Measurements from ENCODE around the gene EDEM3. TPM values are rescaled to one million over a fixed set of nuclear protein-coding genes. Genes with fewer than 3 reads are reported as not detected.

Gene EDEM3
- total and polyA plus RNA-seq, 9 of the 15 experiments (the other 6 are each of a cell fraction or from before 2014, with no cell fraction given) = 15.8 to 46.6 (median 28.0) TPM

DNA sequence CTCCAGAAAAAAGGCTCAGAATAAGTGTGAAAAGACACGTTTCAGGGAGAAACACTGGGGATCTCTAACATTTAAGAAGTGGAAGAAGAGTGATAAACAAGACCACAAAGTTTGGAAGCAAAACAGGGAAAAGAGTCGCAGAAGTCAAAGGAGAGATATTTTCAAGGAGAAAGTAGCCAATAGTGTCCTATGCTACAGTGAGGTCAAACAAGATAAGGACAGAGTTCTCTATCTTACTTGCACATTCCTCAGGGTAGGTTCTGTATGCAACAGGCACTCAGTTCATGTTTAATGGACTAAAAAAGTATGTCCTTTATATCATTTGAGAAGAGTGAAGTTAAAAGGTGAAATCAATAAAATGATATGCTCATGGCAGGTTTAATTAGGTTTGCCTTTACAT lies 13.8 kb upstream of the EDEM3 start (continued):
- TF ChIP-seq, protein P1, sequence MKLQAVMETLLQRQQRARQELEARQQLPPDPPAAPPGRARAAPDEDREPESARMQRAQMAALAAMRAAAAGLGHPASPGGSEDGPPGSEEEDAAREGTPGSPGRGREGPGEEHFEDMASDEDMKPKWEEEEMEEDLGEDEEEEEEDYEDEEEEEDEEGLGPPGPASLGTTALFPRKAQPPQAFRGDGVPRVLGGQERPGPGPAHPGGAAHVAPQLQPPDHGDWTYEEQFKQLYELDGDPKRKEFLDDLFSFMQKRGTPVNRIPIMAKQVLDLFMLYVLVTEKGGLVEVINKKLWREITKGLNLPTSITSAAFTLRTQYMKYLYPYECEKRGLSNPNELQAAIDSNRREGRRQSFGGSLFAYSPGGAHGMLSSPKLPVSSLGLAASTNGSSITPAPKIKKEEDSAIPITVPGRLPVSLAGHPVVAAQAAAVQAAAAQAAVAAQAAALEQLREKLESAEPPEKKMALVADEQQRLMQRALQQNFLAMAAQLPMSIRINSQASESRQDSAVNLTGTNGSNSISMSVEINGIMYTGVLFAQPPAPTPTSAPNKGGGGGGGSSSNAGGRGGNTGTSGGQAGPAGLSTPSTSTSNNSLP (IDR thresholded peaks at IDR 0.05; ENCODE audit: borderline replicate concordance, low read depth, low read length) = 0 out of 2 replicates have a peak, but pooled peaks have one; percentile 6
- TF ChIP-seq EP400 (IDR thresholded peaks at IDR 0.05) (peak; percentile 47; the same call in 1 of the 2 replicates), SMARCB1 (IDR thresholded peaks at IDR 0.05; ENCODE audit: insufficient read length, low read depth) (peak; percentile 94), ZC3H4 (CRISPR knock-in tag; IDR thresholded peaks at IDR 0.05; ENCODE audit: borderline replicate concordance) (no peak), GATAD2B (IDR thresholded peaks at IDR 0.05; ENCODE audit: borderline replicate concordance) (peak; percentile 85), SMARCE1 (IDR thresholded peaks at IDR 0.05) (peak; percentile 82), TRIM24 (IDR thresholded peaks at IDR 0.05) (peak; percentile 22 to 68; a peak in 2 of 4 replicates), NCOA1 (IDR thresholded peaks at IDR 0.05; ENCODE audit: low read depth) (peak; percentile 27; the same call in 1 of the 2 replicates), SRSF7 (optimal IDR thresholded peaks at IDR 0.05; ENCODE audit: low read depth, low read length) (no peak), BCOR (IDR thresholded peaks at IDR 0.05) (0 out of 2 replicates have a peak, but pooled peaks have one; percentile 53), EP300 (IDR thresholded peaks at IDR 0.05; ENCODE audit: low read length) (peak; percentile 83), HDAC2 (IDR thresholded peaks at IDR 0.05) (0 out of 2 replicates have a peak, but pooled peaks have one; percentile 32), ELF1 (tag; IDR thresholded peaks at IDR 0.05) (peak; percentile 45; the same call in 1 of the 2 replicates), STAG1 (CRISPR knock-in tag; IDR thresholded peaks at IDR 0.05; ENCODE audit: borderline replicate concordance) (no peak), STAT5A (IDR thresholded peaks at IDR 0.05; ENCODE audit: borderline replicate concordance, low read length) (peak; percentile 19; the same call in 1 of the 2 replicates), NR2C1 (IDR thresholded peaks at IDR 0.05) (peak; percentile 71; the same call in 1 of the 2 replicates), NR2C1 (tag; IDR thresholded peaks at IDR 0.05) (peak; percentile 65), TGIF2 (CRISPR knock-in tag; IDR thresholded peaks at IDR 0.05) (no peak), TAF15 (IDR thresholded peaks at IDR 0.05; ENCODE audit: low read depth, low read length) (no peak), ARID1B (IDR thresholded peaks at IDR 0.05) (peak; percentile 93), FOXK2 (conservative IDR thresholded peaks at IDR 0.05 in 1 of 2, IDR thresholded peaks at IDR 0.05 in 1 of 2; ENCODE audit: low read depth in 2 of 2) (peak; percentile 67 to 73), ZKSCAN8 (CRISPR knock-in tag; IDR thresholded peaks at IDR 0.05) (peak; percentile 98), MTA3 (IDR thresholded peaks at IDR 0.05; ENCODE audit: borderline replicate concordance) (no peak), JUND (IDR thresholded peaks at IDR 0.05; ENCODE audit: borderline replicate concordance, low read depth, low read length) (peak; percentile 46; the same call in 1 of the 2 replicates), JUND (tag; IDR thresholded peaks at IDR 0.05; ENCODE audit: borderline replicate concordance, low read depth, low read length) (peak; percentile 58; the same call in 1 of the 3 replicates), CBFA2T3 (IDR thresholded peaks at IDR 0.05) (peak; percentile 86), NBN (IDR thresholded peaks at IDR 0.05; ENCODE audit: low read depth) (peak; percentile 79)
- TF ChIP-seq, protein P2, sequence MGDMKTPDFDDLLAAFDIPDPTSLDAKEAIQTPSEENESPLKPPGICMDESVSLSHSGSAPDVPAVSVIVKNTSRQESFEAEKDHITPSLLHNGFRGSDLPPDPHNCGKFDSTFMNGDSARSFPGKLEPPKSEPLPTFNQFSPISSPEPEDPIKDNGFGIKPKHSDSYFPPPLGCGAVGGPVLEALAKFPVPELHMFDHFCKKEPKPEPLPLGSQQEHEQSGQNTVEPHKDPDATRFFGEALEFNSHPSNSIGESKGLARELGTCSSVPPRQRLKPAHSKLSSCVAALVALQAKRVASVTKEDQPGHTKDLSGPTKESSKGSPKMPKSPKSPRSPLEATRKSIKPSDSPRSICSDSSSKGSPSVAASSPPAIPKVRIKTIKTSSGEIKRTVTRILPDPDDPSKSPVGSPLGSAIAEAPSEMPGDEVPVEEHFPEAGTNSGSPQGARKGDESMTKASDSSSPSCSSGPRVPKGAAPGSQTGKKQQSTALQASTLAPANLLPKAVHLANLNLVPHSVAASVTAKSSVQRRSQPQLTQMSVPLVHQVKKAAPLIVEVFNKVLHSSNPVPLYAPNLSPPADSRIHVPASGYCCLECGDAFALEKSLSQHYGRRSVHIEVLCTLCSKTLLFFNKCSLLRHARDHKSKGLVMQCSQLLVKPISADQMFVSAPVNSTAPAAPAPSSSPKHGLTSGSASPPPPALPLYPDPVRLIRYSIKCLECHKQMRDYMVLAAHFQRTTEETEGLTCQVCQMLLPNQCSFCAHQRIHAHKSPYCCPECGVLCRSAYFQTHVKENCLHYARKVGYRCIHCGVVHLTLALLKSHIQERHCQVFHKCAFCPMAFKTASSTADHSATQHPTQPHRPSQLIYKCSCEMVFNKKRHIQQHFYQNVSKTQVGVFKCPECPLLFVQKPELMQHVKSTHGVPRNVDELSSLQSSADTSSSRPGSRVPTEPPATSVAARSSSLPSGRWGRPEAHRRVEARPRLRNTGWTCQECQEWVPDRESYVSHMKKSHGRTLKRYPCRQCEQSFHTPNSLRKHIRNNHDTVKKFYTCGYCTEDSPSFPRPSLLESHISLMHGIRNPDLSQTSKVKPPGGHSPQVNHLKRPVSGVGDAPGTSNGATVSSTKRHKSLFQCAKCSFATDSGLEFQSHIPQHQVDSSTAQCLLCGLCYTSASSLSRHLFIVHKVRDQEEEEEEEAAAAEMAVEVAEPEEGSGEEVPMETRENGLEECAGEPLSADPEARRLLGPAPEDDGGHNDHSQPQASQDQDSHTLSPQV (IDR thresholded peaks at IDR 0.05) = peak; percentile 34; the same call in 1 of the 2 replicates

All from K562 (cell line).